Measurements from ENCODE around the gene SMIM22.

- TF ChIP-seq CTCF (IDR thresholded peaks at IDR 0.05) (no peak), POLR2A (IDR thresholded peaks at IDR 0.05) (no peak)
Observed at GRCh38 chr16:4840984-4841383, 45.8 kb downstream of the SMIM22 start.
